A549 (cell line): Measurements from ENCODE around the gene OR2F2.

Experiments used
- CEBPB ChIP-seq, 2 experiments: fragments of >200 bp in 1 of 2; sonication (Bioruptor Twin) in 1 of 2; formaldehyde crosslinking in 1 of 2; IDR thresholded peaks; 2 replicates each; pipeline ENCODE4 v1.6.1; 2012 to 2016
- CTCF ChIP-seq: fragments of >200 bp; sonication (Bioruptor Twin); formaldehyde crosslinking; IDR thresholded peaks from 3 replicates; pipeline ENCODE4 v1.5.1; 2016
- EP300 ChIP-seq, 2 experiments: fragments of >200 bp; sonication (Bioruptor Twin); formaldehyde crosslinking; IDR thresholded peaks; 2 replicates in 1 of 2; 3 replicates in 1 of 2; pipeline ENCODE4 v1.6.1; 2016 to 2017
- HEYL ChIP-seq: fragments of 250-450 bp; sonication (Bioruptor Pico); IDR thresholded peaks from 2 replicates; pipeline ENCODE4 v1.8.0; 2021; ENCODE audit warnings: mild to moderate bottlenecking, moderate library complexity
- POLR2A ChIP-seq: IDR thresholded peaks from 2 replicates; pipeline ENCODE4 v1.6.1; 2012; ENCODE audit warnings: mild to moderate bottlenecking, low read length
- RARB ChIP-seq: fragments of 250-450 bp; sonication (Bioruptor Pico); IDR thresholded peaks from 2 replicates; pipeline ENCODE4 v1.8.0; 2021; ENCODE audit warnings: mild to moderate bottlenecking, moderate library complexity
- RCOR1 ChIP-seq: fragments of 150-350 bp; IDR thresholded peaks from 2 replicates; pipeline ENCODE4 v1.6.1; 2014; ENCODE audit warnings: antibody characterized with exemption, low read length, low read depth

- TF ChIP-seq HEYL (CRISPR knock-in tag) (no peak), RARB (CRISPR knock-in tag) (no peak), CEBPB (IDR thresholded peaks at IDR 0.05) (no peak), RCOR1 (no peak), CTCF (no peak), POLR2A (no peak), EP300 (IDR thresholded peaks at IDR 0.05) (no peak)
Measured at GRCh38 chr7:143885951-143886350, 49.1 kb upstream of the OR2F2 start.
